Measurements from ENCODE around the gene CREG2. TPM values are rescaled to one million over a fixed set of nuclear protein-coding genes. Genes with fewer than 3 reads are reported as not detected.

The CREG2 gene
- total and polyA plus RNA-seq, 7 experiments from 2014 or later = 0.56 TPM; not detected in 6

DNA sequence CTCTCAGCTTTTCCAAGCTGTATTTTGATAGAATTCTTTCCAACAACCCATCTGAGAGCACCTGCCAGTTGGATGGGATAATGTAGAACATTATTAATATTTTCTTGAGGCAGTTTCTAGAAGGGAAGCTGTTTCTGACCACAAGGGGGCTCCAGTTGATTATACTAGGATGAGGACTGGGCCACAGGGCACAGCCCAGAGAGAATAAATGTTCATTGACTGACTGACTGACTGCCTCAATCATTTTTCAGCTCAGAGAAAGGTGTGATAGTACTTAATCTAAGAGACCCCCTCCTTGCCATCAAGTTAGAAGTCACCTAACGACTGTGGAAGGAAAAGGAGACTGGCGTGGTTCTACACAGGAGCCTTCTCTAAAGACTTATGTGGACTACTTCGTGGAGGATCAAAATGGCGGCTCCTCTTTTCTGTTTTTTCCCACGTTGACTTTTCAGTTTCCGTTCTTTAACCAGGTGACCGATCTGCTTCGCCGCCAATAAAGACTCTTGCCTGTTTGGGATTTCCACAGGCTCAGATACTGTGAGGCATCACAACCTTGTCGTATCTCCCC, 31.9 kb upstream of the CREG2 start:
- H3K4me1 ChIP-seq (ENCODE audit: control insufficient read depth in 2 of 2, insufficient read depth in 2 of 2, low read length in 2 of 2) = no peaks in the 10 kb centered on the region
- DNase-seq = peak in 8 of 9 donors; percentile 41 to 74 (median 68)
- no peaks in the 10 kb centered on the region for H3K27me3 ChIP-seq (ENCODE audit: control insufficient read depth in 2 of 2, insufficient read depth in 2 of 2, low read length in 2 of 2)
- Mint-ChIP-seq H3K9me3 (peaks cover 0 to 7% (median 0%) of the 10 kb centered on the region in 11 donors), H3K27ac (peak overlapping the region in 1 of 9 donors; percentile 64), H3K27me3 (peaks cover 0 to 6% (median 0%) of the 10 kb centered on the region in 5 donors), H3K4me1 (peaks cover 0 to 5% (median 0%) of the 10 kb centered on the region in 7 donors), H3K36me3 (peaks cover 0 to 9% (median 0%) of the 10 kb centered on the region in 5 donors), H3K4me3 (no peak overlapping the region)
- peak; percentile 87 for ATAC-seq
- H3K9me3 ChIP-seq (ENCODE audit: control insufficient read depth in 2 of 3, low read length in 3 of 3) = no peaks in the 10 kb centered on the region
- no peak overlapping the region for H3K27ac ChIP-seq (ENCODE audit: low read depth, low read length)
- ChIA-PET CTCF (interaction anchor here (0.5 to 6.8 kb wide), 30 partner anchors 10 to 821 kb away, joined by 3 to 84 read pairs (median 4); partner anchors contain the start of gene RFX8), POLR2A (interaction anchor here (1.6 kb wide), 1 partner anchor 281 kb away, joined by 5 read pairs; no protein-coding TSS in a partner anchor)
- intact Hi-C loops (cut with micrococcal nuclease) = loop anchor here (1.0 to 10.0 kb wide), 14 partner anchors 53 to 1023 kb away; no protein-coding TSS in a partner anchor
- H3K4me3 ChIP-seq (ENCODE audit: low read length) = no peak overlapping the region
- no peaks in the 10 kb centered on the region for H3K36me3 ChIP-seq (ENCODE audit: control insufficient read depth in 2 of 3, insufficient read depth in 3 of 3, low read length in 3 of 3)

DNA sequence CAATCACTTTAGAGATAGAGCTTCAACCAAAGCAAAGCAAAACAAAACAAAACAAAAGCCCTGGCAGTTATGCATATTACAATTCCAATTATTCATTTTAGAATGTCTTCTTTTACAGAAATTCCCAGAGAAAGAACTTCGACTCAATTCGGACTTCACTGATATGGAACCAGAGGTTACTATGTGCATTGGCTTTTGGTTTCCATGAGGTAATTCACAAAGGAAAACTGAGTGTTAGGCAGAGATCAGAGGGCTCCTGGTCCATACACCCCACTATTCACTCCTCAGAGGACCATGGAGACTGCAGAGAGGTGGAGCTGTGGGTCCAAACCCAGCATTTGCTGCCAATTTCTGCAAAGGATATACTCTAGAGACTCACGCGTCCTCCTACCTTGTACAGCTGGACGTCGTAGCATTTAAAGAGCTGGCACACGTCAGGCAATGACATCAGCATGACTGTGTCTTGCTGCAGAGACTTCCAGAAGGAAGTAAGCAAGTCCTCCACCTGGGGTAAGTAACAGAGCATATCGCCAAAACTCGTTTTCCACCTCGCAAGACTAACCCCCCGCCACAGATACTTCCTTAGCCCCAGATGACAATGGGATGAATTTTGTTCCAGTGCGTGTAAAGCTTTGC, 31.3 kb upstream of the CREG2 start:
- H3K36me3 Mint-ChIP-seq = peaks cover 0 to 4% (median 0%) of the 10 kb centered on the region in 5 donors
- Histone ChIP-seq H3K4me1 (ENCODE audit: control insufficient read depth in 2 of 2, insufficient read depth in 2 of 2, low read length in 2 of 2) (no peaks in the 10 kb centered on the region), H3K36me3 (ENCODE audit: control insufficient read depth in 2 of 3, insufficient read depth in 3 of 3, low read length in 3 of 3) (no peaks in the 10 kb centered on the region), H3K27me3 (ENCODE audit: control insufficient read depth in 2 of 2, insufficient read depth in 2 of 2, low read length in 2 of 2) (no peaks in the 10 kb centered on the region), H3K27ac (ENCODE audit: low read depth, low read length) (no peak overlapping the region), H3K4me3 (ENCODE audit: low read length) (no peak overlapping the region), H3K9me3 (ENCODE audit: control insufficient read depth in 2 of 3, low read length in 3 of 3) (no peaks in the 10 kb centered on the region)
- H3K4me3 Mint-ChIP-seq = no peak overlapping the region
- peaks cover 0 to 7% (median 0%) of the 10 kb centered on the region in 11 donors for H3K9me3 Mint-ChIP-seq
- peaks cover 0 to 5% (median 0%) of the 10 kb centered on the region in 7 donors for H3K4me1 Mint-ChIP-seq
- DNase-seq = no peak
- intact Hi-C loops (cut with micrococcal nuclease) = loop anchor here (1.0 to 10.0 kb wide), 14 partner anchors 54 to 1024 kb away; no protein-coding TSS in a partner anchor
- ChIA-PET CTCF (interaction anchor here (0.5 to 6.8 kb wide), 27 partner anchors 10 to 822 kb away, joined by 3 to 84 read pairs (median 4); partner anchors contain the start of gene RFX8), POLR2A (interaction anchor here (1.6 to 2.5 kb wide), 2 partner anchors 282 to 312 kb away, joined by 5 to 7 read pairs; no protein-coding TSS in a partner anchor)
- ATAC-seq = no peak
- H3K27me3 Mint-ChIP-seq = peaks cover 0 to 6% (median 0%) of the 10 kb centered on the region in 5 donors
- no peak overlapping the region for H3K27ac Mint-ChIP-seq

- H3K4me1 Mint-ChIP-seq = peaks cover 0 to 5% (median 0%) of the 10 kb centered on the region in 7 donors
- POLR2A ChIA-PET = interaction anchor here (2.5 kb wide), 1 partner anchor 314 kb away, joined by 7 read pairs; no protein-coding TSS in a partner anchor
- no peak for DNase-seq
- H3K4me3 Mint-ChIP-seq = no peak overlapping the region
- Histone ChIP-seq H3K36me3 (ENCODE audit: control insufficient read depth in 2 of 3, insufficient read depth in 3 of 3, low read length in 3 of 3) (no peaks in the 10 kb centered on the region), H3K4me1 (ENCODE audit: control insufficient read depth in 2 of 2, insufficient read depth in 2 of 2, low read length in 2 of 2) (no peaks in the 10 kb centered on the region), H3K27me3 (ENCODE audit: control insufficient read depth in 2 of 2, insufficient read depth in 2 of 2, low read length in 2 of 2) (no peaks in the 10 kb centered on the region), H3K9me3 (ENCODE audit: control insufficient read depth in 2 of 3, low read length in 3 of 3) (no peaks in the 10 kb centered on the region), H3K27ac (ENCODE audit: low read depth, low read length) (no peak overlapping the region), H3K4me3 (ENCODE audit: low read length) (no peak overlapping the region)
- H3K9me3 Mint-ChIP-seq = peaks cover 0 to 7% (median 0%) of the 10 kb centered on the region in 11 donors
- ATAC-seq = no peak
- H3K36me3 Mint-ChIP-seq = peaks cover 0 to 4% (median 0%) of the 10 kb centered on the region in 5 donors
- H3K27ac Mint-ChIP-seq = no peak overlapping the region
- CTCF ChIA-PET = interaction anchor here (0.7 to 6.8 kb wide), 4 partner anchors 14 to 603 kb away, joined by 3 to 84 read pairs (median 4); no protein-coding TSS in a partner anchor
- peaks cover 0 to 6% (median 0%) of the 10 kb centered on the region in 5 donors for H3K27me3 Mint-ChIP-seq
- intact Hi-C loops (cut with micrococcal nuclease) = loop anchor here (5.0 to 10.0 kb wide), 5 partner anchors 56 to 1026 kb away; no protein-coding TSS in a partner anchor
Measured at GRCh38 chr2:101416609-101417008, 29.3 kb upstream of the CREG2 start.

DNA sequence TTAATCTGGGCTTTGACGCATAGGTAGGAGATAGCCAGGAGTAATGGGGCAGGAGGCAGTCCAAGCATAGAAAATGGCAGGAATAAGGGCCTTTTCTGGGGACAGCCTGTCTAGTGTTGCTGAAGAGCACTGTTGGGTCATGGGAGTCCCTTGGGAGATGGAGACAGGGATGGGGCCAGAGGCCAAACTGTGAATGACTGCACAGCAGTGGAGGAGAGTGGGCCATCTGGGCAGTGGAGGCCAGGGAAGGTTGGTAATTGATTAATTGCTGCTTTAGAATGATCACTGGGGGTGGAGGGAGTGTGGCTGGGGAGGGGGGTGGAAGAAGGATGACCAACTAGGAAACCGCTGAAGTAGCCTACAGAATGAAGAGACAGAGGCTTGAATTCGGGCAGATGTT, 28.6 kb upstream of the CREG2 start:
- H3K4me3 ChIP-seq (ENCODE audit: low read length) = no peak overlapping the region
- H3K36me3 ChIP-seq (ENCODE audit: control insufficient read depth in 2 of 3, insufficient read depth in 3 of 3, low read length in 3 of 3) = no peaks in the 10 kb centered on the region
- peaks cover 0 to 4% (median 0%) of the 10 kb centered on the region in 5 donors for H3K36me3 Mint-ChIP-seq
- intact Hi-C loops (cut with micrococcal nuclease) = loop anchor here (5.0 to 10.0 kb wide), 5 partner anchors 56 to 1026 kb away; no protein-coding TSS in a partner anchor
- no peak overlapping the region for H3K27ac Mint-ChIP-seq
- ChIA-PET CTCF (interaction anchor here (1.8 to 6.8 kb wide), 2 partner anchors 73 to 415 kb away, joined by 5 to 84 read pairs; no protein-coding TSS in a partner anchor), POLR2A (interaction anchor here (2.5 kb wide), 1 partner anchor 315 kb away, joined by 7 read pairs; no protein-coding TSS in a partner anchor)
- no peak overlapping the region for H3K4me3 Mint-ChIP-seq
- peaks cover 0 to 5% (median 0%) of the 10 kb centered on the region in 7 donors for H3K4me1 Mint-ChIP-seq
- no peaks in the 10 kb centered on the region for H3K4me1 ChIP-seq (ENCODE audit: control insufficient read depth in 2 of 2, insufficient read depth in 2 of 2, low read length in 2 of 2)
- no peaks in the 10 kb centered on the region for H3K27me3 ChIP-seq (ENCODE audit: control insufficient read depth in 2 of 2, insufficient read depth in 2 of 2, low read length in 2 of 2)
- ATAC-seq (no peak), DNase-seq (no peak)
- H3K9me3 ChIP-seq (ENCODE audit: control insufficient read depth in 2 of 3, low read length in 3 of 3) = no peaks in the 10 kb centered on the region
- H3K27me3 Mint-ChIP-seq = peaks cover 0 to 6% (median 0%) of the 10 kb centered on the region in 5 donors
- H3K27ac ChIP-seq (ENCODE audit: low read depth, low read length) = no peak overlapping the region
- peaks cover 0 to 7% (median 0%) of the 10 kb centered on the region in 11 donors for H3K9me3 Mint-ChIP-seq

- peaks cover 0 to 7% (median 0%) of the 10 kb centered on the region in 11 donors for H3K9me3 Mint-ChIP-seq
- H3K9me3 ChIP-seq (ENCODE audit: control insufficient read depth in 2 of 3, low read length in 3 of 3) = no peaks in the 10 kb centered on the region
- H3K27ac ChIP-seq (ENCODE audit: low read depth, low read length) = no peak overlapping the region
- DNase-seq = no peak
- H3K4me1 ChIP-seq (ENCODE audit: control insufficient read depth in 2 of 2, insufficient read depth in 2 of 2, low read length in 2 of 2) = no peaks in the 10 kb centered on the region
- H3K4me3 Mint-ChIP-seq = no peak overlapping the region
- peaks cover 0 to 4% (median 0%) of the 10 kb centered on the region in 5 donors for H3K36me3 Mint-ChIP-seq
- POLR2A ChIA-PET = no interaction called here
- intact Hi-C loops (cut with micrococcal nuclease) = loop anchor here (5.0 to 10.0 kb wide), 5 partner anchors 57 to 1027 kb away; no protein-coding TSS in a partner anchor
- H3K27me3 ChIP-seq (ENCODE audit: control insufficient read depth in 2 of 2, insufficient read depth in 2 of 2, low read length in 2 of 2) = no peaks in the 10 kb centered on the region
- ATAC-seq = no peak
- peaks cover 0 to 6% (median 0%) of the 10 kb centered on the region in 5 donors for H3K27me3 Mint-ChIP-seq
- CTCF ChIA-PET = interaction anchor here (0.6 to 0.8 kb wide), 3 partner anchors 18 to 356 kb away, joined by 3 to 4 read pairs (median 3); no protein-coding TSS in a partner anchor
- H3K36me3 ChIP-seq (ENCODE audit: control insufficient read depth in 2 of 3, insufficient read depth in 3 of 3, low read length in 3 of 3) = no peaks in the 10 kb centered on the region
- H3K27ac Mint-ChIP-seq = no peak overlapping the region
- H3K4me1 Mint-ChIP-seq = peaks cover 0 to 5% (median 0%) of the 10 kb centered on the region in 7 donors
- H3K4me3 ChIP-seq (ENCODE audit: low read length) = no peak overlapping the region
Measured at GRCh38 chr2:101415220-101415619, 27.9 kb upstream of the CREG2 start.

DNA sequence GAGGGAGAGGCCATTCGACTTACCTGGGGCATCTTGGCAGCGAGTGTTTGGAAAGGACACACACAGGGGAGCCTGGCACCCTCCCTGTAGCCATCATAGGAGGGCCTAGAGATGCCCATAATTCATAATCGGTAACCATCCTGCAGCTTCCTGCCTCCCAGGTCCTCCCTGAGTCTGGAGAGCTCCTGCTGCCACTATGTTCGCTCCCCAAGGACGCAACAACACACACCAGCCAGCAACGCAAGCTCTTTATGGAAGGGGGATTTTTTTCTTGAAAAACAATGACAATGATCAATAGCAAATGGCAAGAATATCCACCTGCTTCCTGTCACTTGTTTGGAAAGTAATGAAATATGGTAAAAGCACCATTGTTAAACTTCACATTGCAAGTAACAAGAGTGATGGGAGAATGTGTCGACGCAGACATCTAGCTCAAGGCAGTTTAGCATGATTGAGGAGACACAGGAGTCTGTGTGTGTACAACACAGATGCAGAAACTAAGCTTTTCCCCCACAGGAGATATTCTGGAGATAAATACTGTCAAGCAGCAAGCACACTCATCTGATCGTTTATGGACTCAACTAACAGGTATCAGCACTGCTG, 24.9 kb upstream of the CREG2 start:
- ATAC-seq = no peak
- no peaks in the 10 kb centered on the region for H3K27me3 ChIP-seq (ENCODE audit: control insufficient read depth in 2 of 2, insufficient read depth in 2 of 2, low read length in 2 of 2)
- H3K9me3 ChIP-seq (ENCODE audit: control insufficient read depth in 2 of 3, low read length in 3 of 3) = no peaks in the 10 kb centered on the region
- intact Hi-C loops (cut with micrococcal nuclease) = loop anchor here in 1 of 2 donors (10.0 kb wide), 1 partner anchor 243 kb away; no protein-coding TSS in a partner anchor
- H3K27ac ChIP-seq (ENCODE audit: low read depth, low read length) = no peak overlapping the region
- Mint-ChIP-seq H3K9me3 (peaks cover 0 to 7% (median 0%) of the 10 kb centered on the region in 11 donors), H3K4me3 (no peak overlapping the region), H3K4me1 (no peaks in the 10 kb centered on the region), H3K36me3 (peaks cover 0 to 4% (median 0%) of the 10 kb centered on the region in 5 donors), H3K27me3 (peaks cover 0 to 6% (median 0%) of the 10 kb centered on the region in 5 donors), H3K27ac (no peak overlapping the region)
- no peak for DNase-seq
- ChIA-PET CTCF (no interaction called here), POLR2A (no interaction called here)
- no peaks in the 10 kb centered on the region for H3K4me1 ChIP-seq (ENCODE audit: control insufficient read depth in 2 of 2, insufficient read depth in 2 of 2, low read length in 2 of 2)
- H3K36me3 ChIP-seq (ENCODE audit: control insufficient read depth in 2 of 3, insufficient read depth in 3 of 3, low read length in 3 of 3) = no peaks in the 10 kb centered on the region
- no peak overlapping the region for H3K4me3 ChIP-seq (ENCODE audit: low read length)

Measured in naive thymus-derived CD4-positive, alpha-beta T cell (primary cell).